Kidney tubule cell (primary cell): ENCODE results near the gene CA10.

Experiments used
- DNase-seq: peaks from one replicate; pipeline ENCODE4 v3.0.0-alpha.2; 2018; ENCODE audit warnings: low spot score

The CA10 gene

GRCh38 chr17:51724043-51724580 is 434.4 kb downstream of the CA10 start:
- no peak for DNase-seq

GRCh38 chr17:51722994-51723393 is 435.5 kb downstream of the CA10 start:
- DNase-seq: peak; percentile 33

GRCh38 chr17:51721730-51722129 is 436.8 kb downstream of the CA10 start:
- DNase-seq: peak; percentile 55

- no peak for DNase-seq
Measured at GRCh38 chr17:51720439-51720838, 438.1 kb downstream of the CA10 start.

- DNase-seq: no peak
Measured at GRCh38 chr17:51718983-51719382, 439.5 kb downstream of the CA10 start.

- DNase-seq: no peak
Measured at GRCh38 chr17:51711581-51711980, 446.9 kb downstream of the CA10 start.

- no peak for DNase-seq
Measured at GRCh38 chr17:51710634-51710979, 447.9 kb downstream of the CA10 start.

- no peak for DNase-seq
Measured at GRCh38 chr17:51709694-51710633, 448.6 kb downstream of the CA10 start.

GRCh38 chr17:51707216-51707615 is 451.3 kb downstream of the CA10 start:
- DNase-seq: peak; percentile 18

- no peak for DNase-seq
Measured at GRCh38 chr17:51706093-51706492, 452.4 kb downstream of the CA10 start.

GRCh38 chr17:51703361-51704341 is 454.9 kb downstream of the CA10 start:
- DNase-seq: peak; percentile 77

- no peak for DNase-seq
Measured at GRCh38 chr17:51702963-51703360, 455.6 kb downstream of the CA10 start.

GRCh38 chr17:51701501-51701900 is 457.0 kb downstream of the CA10 start:
- DNase-seq: no peak

GRCh38 chr17:51700011-51700760 is 458.3 kb downstream of the CA10 start:
- no peak for DNase-seq

- DNase-seq: no peak
Measured at GRCh38 chr17:51699303-51699702, 459.2 kb downstream of the CA10 start.

GRCh38 chr17:51692917-51693316 is 465.6 kb downstream of the CA10 start:
- DNase-seq: no peak

- DNase-seq: peak; percentile 29
Measured at GRCh38 chr17:51687887-51688286, 470.6 kb downstream of the CA10 start.

GRCh38 chr17:51685287-51685909 is 473.1 kb downstream of the CA10 start:
- DNase-seq: no peak

GRCh38 chr17:51684214-51684613 is 474.3 kb downstream of the CA10 start:
- DNase-seq: no peak

- no peak for DNase-seq
Measured at GRCh38 chr17:51683291-51683690, 475.2 kb downstream of the CA10 start.

- no peak for DNase-seq
Measured at GRCh38 chr17:51682115-51682514, 476.4 kb downstream of the CA10 start.
